Mesenteric fat pad (tissue), 1 donor: ENCODE data around the gene EMC8. TPM values are rescaled to one million over a fixed set of nuclear protein-coding genes. Genes with fewer than 3 reads are reported as not detected.
"Not testable (repeated sequence)": the region's sequence is repeated elsewhere in the genome, so short reads cannot be mapped to it uniquely, and the experiment has no call there.

ENCODE experiments used
- DNase-seq: peaks from one replicate; pipeline ENCODE4 v3.0.0-alpha.2; 2020; ENCODE audit warnings: low spot score
- total RNA-seq: library from RNA; stranded (reverse); fragmentation: NEBNext Ultra II Directional; extraction: Animal tissue kit (Norgen Biotek cat#: 25700); gene quantifications from one replicate; pipeline ENCODE4 v1.2.1, GENCODE V29; 2021
- donor health status: DM: yes; HTN: yes; CAD: no.

Gene EMC8
- total RNA-seq, 1 donor from 2014 or later: 31.5 TPM

DNA sequence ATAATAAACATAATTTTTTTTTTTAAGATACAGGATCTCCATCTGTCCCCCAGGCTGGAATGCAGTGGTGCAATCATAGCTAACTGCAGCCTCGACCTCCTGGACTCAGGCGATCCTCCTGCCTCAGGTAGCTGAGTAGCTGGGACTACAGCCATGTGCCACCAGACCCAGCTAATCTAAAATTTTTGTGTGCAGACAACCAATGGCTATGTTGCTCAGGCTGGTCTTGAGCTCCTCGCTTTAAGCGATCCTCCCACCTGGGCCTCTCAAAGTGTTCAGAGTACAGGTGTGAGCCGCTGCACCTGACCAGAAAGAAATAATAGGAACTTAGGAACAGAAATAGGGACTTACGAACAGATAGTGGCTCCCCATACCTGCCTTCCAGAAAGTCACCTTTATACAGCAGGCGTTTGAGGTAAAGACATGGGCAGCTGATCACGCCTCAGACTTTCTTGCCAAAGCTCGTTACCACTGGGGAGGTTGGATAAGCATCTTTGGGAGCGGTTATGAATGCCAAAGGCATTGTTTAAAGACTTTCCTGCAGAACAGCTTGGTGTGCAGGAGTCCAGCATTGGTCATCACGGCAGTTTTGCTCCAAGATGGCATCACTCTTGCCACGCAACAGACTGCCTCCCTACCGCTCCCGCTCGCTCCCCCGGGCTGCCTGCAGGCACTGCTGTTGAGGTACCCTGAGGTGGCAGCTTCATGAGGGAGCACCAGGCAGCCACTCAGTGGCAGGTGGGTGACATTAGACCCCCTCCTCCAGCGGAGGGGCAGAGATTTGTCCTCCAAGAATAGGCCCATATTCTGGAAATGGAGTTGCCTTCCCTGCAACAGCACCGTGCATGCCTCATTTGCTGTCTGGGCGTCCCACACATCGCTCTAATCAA is 13.7 kb upstream of the EMC8 start:
- DNase-seq: peak; percentile 72

DNA sequence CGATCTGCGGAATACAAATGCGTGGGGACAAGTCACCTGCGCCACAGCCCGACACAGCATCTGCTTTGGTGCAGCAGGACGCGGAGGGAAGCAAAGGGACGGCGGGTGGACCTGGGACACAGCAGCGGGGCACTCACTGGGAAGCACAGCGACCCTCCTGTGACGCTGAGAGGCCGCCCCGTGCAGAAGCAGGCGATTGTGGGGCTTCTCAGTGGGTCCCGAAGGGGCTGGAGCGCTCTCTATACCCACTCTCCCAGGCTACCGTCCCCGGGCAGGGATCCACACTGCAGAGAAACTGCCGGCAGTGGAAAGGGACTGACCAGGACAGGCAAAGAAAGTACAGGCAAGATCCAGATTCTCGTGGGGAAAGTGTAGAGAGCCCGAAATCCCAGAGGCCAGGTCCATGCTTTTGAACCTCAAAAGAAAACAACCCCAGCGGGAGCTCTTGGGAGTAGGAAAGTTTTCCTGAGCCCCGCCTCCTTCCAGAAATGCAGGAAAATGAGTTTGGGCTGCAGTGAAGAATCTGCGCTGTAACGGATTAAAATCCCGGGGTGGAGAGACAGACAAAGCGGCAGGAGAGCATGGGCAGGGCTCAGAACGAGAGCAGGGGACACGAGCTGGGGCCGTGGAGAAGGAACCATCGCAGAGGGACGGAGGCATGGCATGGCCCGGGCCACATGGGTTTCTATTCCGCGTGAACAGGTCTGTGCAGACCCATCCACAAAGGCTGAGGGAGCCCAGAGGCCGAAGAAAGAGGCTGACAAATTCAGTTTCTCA is 12.9 kb upstream of the EMC8 start:
- peak; percentile 45 for DNase-seq

DNA sequence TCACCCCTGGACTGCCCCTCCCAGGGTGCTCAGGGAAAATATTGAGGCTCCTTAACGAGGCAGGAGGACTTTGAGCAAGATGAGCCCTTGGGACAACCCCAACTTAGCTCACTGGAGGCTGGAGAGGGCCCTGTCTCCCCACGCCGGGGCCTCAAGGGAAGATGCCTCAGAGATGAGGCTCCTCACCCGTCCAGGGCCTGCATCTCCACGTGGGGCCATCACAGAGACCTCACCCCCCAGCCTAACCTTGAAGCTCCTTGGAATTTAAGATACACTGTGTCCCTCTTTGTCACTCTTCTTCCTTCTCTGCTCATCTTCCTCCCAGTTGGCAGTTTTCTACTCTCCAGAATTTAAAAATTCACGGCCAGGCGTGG is 11.4 kb upstream of the EMC8 start:
- no peak for DNase-seq

DNA sequence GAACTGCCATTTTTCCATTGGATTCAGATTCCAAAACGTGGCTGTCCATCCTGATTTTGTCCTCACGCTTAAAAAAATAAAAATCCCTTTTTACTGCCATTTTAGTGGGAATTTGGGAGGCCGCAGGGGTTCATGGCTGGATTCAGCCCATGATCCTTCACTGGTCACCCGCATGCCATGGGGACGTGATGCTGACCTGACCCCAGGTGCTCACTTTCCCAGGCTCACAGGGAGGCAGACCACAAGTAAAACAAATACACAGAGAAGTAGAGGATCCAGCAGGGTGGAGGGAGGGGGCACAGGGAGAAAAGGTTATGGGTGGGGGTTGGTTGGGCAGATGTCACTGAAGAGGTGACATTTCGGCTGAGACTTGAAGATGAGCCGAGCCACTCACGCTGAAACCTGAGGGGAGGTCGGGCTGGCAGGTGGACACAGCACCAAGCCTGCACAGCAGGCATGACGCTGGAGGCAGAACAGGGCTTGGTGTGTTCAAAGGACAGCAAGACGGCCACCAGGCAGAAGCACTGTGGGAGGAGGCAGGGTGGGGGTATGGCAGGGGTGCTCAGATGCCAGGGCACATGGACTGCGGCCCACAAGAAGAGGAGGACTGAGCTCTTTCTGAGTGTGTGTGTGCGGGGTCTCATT is 10.9 kb upstream of the EMC8 start:
- no peak for DNase-seq

DNA sequence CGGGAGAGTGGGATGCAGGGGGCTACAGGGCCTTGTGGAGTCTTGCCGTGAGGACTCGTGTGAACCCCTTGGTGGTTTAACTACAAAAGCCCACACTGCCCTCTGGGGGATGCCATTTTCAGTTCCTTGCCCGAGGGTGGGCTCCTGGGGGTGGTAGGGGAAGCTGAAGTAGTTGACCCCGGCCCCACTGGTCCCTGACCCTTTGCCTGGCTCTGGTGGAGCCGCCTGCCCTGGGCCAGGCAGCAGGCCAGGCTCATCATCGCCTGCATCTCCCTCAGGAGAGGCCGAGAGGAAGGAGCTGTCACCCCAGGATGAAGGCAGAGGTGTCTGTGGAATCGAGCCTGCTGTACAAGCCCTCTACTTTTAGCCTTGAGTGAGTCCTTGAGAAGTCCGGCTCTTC is 10.3 kb upstream of the EMC8 start:
- DNase-seq: no peak

DNA sequence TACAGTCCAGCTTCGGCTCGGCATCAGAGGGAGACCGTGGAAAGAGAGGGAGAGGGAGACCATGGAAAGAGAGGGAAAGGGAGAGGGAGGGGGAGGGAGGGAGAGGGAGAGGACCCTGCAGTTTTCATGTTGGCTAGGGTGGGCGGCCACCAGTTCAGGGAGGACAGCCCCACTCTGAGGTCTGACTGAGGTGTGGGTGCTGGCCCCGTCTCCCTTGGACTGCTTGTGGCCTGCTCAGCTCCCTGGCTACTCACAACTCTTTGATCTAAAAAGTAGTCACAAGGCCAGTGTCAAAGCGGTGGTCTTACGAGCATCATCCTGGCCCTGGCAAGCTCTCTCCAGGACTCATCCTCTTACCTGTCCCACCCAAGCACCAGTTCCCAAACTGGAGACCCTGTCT is 9.6 kb upstream of the EMC8 start:
- no peak for DNase-seq

DNA sequence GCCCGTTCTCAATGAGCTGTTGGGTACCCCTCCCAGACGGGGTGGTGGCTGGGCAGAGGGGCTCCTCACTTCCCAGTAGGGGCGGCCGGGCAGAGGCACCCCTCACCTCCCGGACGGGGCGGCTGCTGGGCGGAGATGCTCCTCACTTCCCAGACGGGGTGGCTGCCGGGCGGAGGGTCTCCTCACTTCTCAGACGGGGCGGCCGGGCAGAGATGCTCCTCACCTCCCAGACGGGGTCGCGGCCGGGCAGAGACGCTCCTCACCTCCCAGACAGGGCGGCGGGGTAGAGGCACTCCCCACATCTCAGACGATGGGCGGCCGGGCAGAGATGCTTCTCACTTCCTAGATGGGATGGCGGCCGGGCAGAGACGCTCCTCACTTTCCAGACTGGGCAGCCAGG is 8.8 kb upstream of the EMC8 start:
- DNase-seq: not testable (repeated sequence)

DNA sequence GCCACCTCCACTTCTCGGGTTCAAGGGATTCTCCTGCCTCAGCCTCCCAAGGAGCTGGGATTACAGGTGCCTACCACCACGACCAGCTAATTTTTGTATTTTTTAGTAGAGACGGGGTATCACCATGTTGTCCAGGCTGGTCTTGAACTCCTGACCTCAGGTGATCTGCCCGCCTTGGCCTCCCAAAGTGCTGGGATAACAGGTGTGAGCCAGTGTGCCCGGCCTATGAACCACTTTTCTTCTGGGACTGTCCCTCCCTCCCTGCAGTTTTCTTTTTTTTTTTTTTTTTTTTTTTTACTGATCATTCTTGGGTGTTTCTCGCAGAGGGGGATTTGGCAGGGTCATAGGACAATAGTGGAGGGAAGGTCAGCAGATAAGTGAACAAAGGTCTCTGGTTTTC is 8.0 kb upstream of the EMC8 start:
- DNase-seq: not testable (repeated sequence)

DNA sequence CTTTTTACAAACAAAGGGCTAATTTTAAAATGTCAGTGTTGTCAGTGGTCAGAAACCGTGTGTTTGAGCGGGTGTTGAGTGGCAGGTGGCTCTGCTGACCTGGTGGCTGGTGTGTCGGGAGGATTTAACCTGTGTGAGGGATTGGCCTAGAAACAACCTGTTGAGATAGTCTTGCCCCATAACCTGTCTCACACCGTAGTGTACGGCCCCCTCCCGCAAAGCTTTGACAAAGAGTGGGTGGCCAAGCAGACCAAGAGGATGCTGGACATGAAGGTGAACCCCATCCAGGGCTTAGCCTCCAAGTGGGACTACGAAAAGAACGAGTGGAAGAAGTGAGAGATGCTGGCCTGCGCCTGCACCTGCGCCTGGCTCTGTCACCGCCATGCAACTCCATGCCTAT is 7.2 kb upstream of the EMC8 start:
- DNase-seq: no peak

DNA sequence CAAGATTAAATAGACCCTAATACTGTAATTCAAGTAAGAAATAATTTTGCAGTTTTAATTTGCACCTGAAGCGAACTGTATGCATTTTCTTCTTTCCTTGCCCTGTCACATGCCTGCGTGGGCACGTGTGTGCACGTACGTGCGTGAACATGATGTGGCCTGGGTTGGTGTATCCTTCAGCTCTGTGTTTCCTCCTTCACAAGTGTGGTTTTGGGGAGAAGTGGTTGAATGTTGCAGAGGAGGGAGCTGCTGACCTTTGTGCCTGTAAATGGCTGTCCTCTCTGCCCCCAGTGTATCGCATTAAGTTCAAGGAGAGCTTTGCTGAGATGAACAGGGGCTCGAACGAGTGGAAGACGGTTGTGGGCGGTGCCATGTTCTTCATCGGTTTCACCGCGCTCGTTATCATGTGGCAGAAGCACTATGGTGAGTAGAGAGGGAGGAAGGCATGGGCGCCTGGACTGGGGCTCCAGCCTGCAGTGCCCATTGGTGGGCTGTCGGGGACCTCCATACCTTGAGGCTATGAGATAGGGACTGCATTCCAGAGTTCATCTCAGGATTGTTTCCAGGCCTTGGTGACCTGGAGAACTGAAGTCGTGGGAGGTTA is 6.2 kb upstream of the EMC8 start:
- DNase-seq: no peak

DNA sequence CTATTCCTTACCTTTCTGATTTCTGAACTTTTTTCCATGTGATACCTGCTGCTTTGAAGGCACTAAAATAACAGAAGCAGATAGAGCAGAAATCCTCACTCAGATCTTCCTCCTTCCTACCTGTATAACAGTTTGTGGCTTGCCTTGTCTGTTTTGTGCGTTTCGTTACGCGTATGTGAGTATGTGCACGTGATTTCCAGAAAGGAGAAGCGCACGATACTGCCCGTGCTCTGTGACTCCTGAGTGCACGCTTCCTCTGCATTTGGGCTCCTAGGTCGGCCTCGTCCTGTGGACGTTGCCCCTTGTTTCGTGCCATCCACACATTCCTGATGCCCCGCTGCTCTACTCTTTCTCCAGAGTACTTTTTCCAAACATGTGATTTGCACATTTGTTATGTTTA is 4.2 kb upstream of the EMC8 start:
- no peak for DNase-seq

DNA sequence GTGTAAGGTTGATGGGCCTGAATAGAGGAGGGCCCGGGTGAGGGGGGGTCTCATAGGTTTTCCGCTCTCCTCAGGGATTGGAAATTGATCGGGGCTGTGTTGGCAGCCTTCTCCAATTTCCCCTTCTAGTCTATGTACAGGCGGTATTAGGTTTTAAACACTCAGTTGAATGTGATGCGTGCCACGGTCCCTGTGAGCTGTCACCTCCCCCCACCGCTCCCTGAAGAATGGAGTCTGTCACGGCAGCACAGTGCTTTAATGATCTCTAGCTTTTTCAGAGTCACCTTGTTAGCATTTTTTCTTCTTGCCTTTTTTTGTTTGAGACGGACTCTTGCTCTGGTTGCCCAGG is 951 bp upstream of the EMC8 start:
- no peak for DNase-seq

DNA sequence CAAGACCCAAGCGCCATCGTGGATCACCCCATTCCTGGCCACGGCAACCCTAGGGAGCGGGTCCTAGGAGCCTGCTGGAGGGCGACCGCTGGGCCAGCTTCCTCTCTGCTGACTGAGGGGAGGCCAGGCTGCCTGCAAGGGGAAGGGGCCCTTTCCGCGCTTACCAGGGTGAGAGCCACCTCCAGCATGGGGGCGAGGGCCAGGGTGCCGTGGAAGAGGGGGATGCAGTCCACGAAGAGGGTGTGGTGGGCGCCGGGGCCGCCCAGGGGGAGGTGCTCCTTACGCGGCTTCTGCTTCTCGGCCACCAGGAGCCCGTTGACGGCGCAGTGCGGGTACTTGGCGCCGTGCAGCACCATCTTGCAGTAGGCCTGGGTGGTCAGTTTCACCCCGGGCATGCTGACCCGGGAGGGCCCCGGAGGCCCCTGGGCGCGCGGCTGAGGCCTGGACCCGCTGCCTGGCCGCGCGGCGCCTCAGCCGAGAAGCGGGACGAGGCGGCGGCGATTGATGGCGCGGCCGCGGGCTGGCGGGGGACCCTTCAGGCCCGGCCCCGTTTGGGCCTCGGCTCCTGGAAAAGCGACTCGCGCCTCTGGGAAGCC is 345 bp downstream of the EMC8 start:
- DNase-seq: no peak

DNA sequence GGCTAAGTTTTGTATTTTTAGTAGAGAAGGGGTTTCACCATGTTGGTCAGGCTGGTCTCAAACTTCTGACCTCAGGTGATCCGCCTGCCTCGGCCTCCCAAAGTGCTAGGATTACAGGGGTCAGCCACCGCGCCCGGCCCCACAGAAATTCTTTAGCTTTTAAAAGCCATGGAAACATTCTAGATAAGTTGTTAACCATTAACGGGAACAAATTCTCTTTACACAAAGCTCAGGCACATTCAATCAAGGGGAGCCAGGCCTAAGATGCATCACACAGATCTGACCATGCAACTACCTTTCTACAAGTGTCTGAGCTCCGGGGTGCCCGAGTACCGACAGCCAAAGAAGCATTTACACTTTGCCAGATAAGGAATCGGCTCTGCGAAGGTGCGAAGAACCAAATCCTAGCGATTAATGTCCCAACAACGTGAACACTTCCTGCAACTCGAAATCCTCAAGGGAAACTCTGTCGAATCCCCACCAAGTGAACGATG is 1.0 kb downstream of the EMC8 start:
- DNase-seq: no peak

DNA sequence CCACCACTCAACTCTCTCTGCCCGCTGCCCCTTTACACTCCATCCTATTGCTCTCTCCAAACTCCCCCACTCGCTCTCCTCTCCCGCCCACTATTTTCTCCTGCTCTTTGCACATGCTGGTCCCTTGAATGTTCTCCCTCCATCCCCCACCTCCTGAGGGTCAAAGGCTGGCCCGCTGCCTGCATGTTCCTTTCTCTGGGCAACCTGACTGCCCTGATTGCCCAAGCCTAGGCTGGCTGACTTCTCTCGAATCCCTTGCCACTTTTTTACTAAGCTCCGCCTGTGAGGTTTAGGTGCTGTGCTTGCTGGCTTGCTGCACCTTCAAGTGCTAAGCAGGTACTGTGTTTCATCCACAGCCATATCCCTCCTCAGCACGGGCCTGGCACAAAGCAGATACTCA is 2.7 kb downstream of the EMC8 start:
- no peak for DNase-seq

DNA sequence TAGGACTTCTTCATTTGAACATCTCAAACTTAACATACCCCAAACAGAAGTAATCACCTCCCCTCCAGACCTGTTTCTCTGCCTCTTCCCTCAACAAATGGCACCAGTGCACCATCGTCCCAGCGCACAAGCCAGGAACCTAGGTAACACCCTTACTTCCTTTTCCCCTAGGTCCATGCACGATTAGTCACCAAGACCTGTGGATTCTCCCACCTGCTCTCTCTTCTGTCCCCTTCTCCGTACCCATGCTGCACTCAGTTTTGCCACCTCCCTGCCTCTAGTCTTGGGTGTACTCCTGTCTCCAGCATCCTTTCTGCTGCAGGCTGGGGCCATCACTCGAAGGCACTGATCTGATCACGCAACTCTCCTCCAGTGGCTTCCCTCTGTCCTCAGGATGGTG is 3.2 kb downstream of the EMC8 start:
- no peak for DNase-seq

DNA sequence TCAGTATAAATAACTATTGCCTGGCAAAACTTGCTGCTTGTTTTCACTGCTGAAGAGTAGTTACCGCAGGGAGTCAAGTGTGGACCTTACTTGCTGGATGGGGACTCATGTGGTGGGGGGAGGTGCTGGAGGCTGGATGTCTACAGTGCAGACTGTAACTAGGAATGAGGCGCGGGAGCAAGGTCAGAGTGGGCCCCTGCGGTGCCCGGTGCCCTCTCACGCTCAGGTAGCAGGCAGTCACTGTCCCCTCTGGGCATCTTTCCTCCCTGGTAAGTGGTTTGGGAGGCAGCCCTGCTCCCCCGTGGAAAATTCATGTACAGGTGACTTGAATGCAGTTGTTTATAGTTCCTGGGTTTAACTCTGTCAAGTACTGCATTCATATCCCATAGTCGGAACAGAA is 4.6 kb downstream of the EMC8 start:
- DNase-seq: no peak

DNA sequence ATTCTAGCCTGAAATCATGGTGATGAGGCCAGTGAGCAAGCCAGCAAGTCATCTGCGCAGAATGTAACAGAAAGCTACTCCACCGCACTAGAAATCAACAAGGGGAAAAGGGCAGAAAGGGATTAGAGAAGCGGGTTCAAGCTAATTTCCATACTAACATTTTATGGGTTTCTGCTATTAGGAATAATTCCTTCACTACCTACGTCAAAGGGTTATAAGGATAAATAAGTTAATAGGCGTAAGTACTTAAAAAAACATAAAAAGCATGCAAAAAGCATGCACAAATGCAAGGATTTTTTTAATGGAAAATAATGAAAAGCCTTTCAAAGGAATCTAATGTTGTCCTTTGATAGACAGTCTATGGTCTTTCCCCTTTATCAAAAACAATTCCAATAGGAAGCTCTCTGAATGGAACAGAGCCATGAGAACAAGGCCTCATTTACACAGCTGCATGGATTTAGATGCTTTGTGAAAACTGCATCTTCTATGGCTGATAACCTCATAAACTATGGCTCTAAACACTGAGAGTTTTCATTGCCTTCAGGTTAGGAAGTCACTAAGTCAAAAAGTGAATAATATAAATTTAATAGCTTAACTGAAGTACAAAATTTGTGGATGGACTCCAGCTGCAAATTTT is 5.6 kb downstream of the EMC8 start:
- DNase-seq: no peak

DNA sequence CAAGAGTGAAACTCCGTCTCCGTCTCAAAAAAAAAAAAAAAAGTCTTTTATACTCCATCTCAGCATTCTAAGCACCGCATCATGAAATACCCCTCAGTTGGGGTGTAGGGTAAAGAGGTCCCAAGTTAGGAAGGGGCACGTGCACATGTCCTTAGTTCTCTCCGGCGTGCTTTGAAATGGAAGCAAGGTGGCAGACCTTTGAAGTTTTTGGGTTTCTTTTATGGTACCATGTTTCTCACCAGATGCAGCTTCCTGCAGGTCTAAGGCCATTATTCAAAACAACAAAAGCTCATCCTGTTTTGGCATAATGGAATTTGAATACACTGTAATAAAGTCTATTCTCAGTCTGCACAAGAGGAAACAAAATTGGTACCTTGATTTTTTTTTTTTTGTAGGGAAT is 9.6 kb downstream of the EMC8 start:
- DNase-seq: no peak

DNA sequence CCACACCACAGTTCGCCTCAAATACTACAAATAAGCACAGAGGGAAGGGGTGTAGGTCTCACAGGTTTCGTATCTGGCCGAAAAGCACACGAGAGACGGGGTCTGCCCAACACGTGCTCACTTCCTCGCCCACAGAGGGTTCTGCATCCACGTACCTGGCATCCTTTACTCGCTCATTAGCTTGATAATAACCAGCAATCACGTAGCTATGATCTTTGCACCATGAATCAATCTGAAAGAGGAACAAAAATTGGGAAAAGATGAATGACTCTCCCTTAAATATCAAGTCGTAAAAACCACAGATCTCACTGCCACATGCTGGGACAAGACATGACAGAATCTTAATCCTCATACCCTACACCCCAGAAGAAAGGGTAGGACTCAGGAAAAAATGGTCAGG is 10.5 kb downstream of the EMC8 start:
- DNase-seq: no peak

DNA sequence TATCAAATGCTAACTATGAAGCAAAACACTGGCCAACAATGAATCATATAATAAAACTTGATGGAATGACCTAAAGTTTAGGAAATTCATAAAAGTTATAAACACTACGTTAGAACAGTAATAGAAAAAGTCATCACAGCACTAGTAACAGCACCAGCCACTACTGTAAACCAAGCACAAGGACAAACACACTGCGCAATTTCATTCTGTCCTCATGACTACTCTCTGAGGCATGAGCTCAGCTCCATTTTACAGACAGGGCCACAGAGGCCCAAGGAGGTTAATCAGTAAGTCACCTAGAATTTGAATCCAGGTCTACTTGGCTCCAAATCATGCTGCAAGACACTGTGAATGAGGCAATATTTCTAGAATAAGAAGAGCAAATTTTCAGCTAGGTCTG is 13.4 kb downstream of the EMC8 start:
- no peak for DNase-seq
